Measurements from ENCODE around the gene GCLC. TPM values are rescaled to one million over a fixed set of nuclear protein-coding genes. Genes with fewer than 3 reads are reported as not detected.

Gene GCLC
- total and polyA plus RNA-seq, 9 donors: 9.0 to 50.4 (median 29.4) TPM

DNA sequence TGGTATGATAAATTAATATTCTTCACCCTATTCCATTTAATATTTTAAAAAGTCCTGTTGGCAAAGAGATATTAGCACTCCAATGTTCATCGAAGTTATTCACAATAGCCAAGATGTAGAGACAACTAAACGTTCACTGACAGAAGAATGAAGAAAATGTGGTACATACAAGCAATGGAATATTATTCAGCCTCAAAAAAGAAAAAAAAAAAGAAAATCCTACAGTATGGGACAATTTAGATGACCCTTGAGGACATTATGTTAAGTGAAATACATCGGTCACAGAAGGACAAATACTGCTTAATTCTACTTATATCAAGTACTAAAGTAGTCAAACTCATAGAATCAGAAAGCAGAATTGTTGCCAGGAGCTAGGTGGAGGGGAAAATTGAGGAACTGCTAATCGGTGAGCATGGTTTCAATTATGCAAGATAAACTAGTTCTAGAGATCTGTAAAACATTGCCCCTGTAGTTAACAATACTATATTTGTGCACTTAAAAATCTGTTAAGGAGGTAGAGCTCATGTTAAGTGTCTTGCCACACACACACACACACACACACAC is 4.7 kb downstream of the GCLC start:
- Histone ChIP-seq H3K9me3 (no peaks in the 10 kb centered on the region), H3K4me1 (ENCODE audit: insufficient read depth) (peaks cover 4% of the 10 kb centered on the region), H3K27ac (no peak overlapping the region), H3K27me3 (no peaks in the 10 kb centered on the region), H3K36me3 (no peaks in the 10 kb centered on the region), H3K4me3 (no peak overlapping the region)
- DNase-seq: no peak
- TF ChIP-seq EP300 (IDR thresholded peaks at IDR 0.05) (no peak), CTCF (IDR thresholded peaks at IDR 0.05) (no peak), POLR2A (IDR thresholded peaks at IDR 0.05) (no peak)
- intact Hi-C loops (cut with DNase I): loop anchor here in 2 of 4 donors (5.0 to 10.0 kb wide), 3 partner anchors 45 to 195 kb away; no protein-coding TSS in a partner anchor
- 86 to 95% (median 91%) methylated on average over 4 of the region's 4 CpGs for WGBS, 3 donors

DNA sequence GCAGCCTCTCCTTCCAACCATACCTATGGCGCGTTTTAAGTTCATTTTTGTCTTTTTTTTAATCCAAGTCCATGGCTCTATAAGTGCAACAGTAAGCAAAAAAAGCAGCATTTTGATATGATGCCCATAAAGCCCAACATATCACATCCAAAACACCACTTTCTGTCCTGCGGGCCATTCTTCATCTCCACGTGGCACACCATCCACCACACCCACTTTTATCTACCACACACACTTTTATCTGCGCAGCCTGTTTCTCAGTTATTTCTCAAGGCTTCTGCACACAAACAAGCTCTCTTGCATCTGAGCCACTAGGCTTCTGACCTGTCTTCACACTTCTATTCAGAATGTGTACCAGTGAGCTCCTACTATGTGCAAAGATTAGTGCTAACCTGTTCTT is 5.3 kb downstream of the GCLC start:
- DNase-seq: no peak
- Histone ChIP-seq H3K9me3 (no peaks in the 10 kb centered on the region), H3K27me3 (no peaks in the 10 kb centered on the region), H3K27ac (no peak overlapping the region), H3K4me1 (ENCODE audit: insufficient read depth) (peaks cover 6% of the 10 kb centered on the region), H3K36me3 (no peaks in the 10 kb centered on the region), H3K4me3 (no peak overlapping the region)
- 81 to 83% (median 82%) methylated on average over 5 of the region's 5 CpGs for WGBS, 3 donors
- intact Hi-C loops (cut with DNase I): no loop called here
- TF ChIP-seq POLR2A (IDR thresholded peaks at IDR 0.05): no peak
- TF ChIP-seq EP300 (IDR thresholded peaks at IDR 0.05): no peak
- TF ChIP-seq CTCF (IDR thresholded peaks at IDR 0.05): no peak

DNA sequence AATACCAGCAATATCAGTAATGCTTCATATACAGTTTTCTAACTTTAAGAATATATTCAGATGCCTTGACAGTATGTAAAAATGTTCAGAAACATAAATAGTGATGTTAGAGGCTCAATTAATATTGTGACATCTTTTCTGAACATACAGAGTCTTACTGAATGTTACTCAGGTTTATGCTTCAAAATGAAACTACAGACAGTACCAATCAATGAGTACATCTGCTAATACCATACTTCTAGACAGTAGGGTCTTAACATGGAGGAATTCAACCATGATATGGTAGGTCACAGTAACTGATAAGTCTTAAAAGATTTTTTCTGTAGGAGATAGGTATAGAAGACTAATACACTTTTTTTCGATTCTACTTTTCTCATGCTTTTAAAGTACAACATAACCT is 8.3 kb downstream of the GCLC start:
- Histone ChIP-seq H3K27me3 (no peaks in the 10 kb centered on the region), H3K27ac (no peak overlapping the region), H3K4me1 (ENCODE audit: insufficient read depth) (peaks cover 4% of the 10 kb centered on the region), H3K4me3 (no peak overlapping the region), H3K9me3 (no peaks in the 10 kb centered on the region), H3K36me3 (no peaks in the 10 kb centered on the region)
- WGBS, 3 donors: 95 to 98% (median 95%) methylated on average over 1 of the region's 1 CpG
- intact Hi-C loops (cut with DNase I): no loop called here
- no peak for DNase-seq
- no peak for TF ChIP-seq EP300 (IDR thresholded peaks at IDR 0.05)
- TF ChIP-seq CTCF (IDR thresholded peaks at IDR 0.05): no peak
- no peak for TF ChIP-seq POLR2A (IDR thresholded peaks at IDR 0.05)

DNA sequence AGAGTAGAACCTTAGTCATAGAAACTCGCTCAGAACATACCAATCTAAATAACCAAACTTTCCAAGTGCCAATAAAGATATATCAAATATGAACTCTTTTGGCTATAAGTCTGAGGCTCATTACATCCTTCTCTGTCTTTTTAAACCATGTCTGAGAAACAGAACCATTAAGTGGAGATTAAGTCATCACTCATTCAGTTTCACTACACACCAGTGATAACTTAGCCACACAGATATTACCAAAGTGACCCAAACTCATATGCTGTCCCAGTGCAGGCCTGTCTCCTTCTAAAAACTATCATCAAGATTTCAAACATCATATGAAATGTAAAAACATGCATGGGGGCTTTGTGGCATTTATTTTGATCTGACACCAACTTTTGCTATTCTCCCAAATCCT is 12.0 kb downstream of the GCLC start:
- 79 to 90% (median 82%) methylated on average over 1 of the region's 1 CpG for WGBS, 3 donors
- DNase-seq: no peak
- Histone ChIP-seq H3K36me3 (no peaks in the 10 kb centered on the region), H3K4me1 (ENCODE audit: insufficient read depth) (peaks cover 3% of the 10 kb centered on the region), H3K27ac (no peak overlapping the region), H3K4me3 (no peak overlapping the region), H3K9me3 (no peaks in the 10 kb centered on the region), H3K27me3 (no peaks in the 10 kb centered on the region)
- TF ChIP-seq CTCF (IDR thresholded peaks at IDR 0.05) (no peak), POLR2A (IDR thresholded peaks at IDR 0.05) (no peak), EP300 (IDR thresholded peaks at IDR 0.05) (no peak)
- intact Hi-C loops (cut with DNase I): no loop called here
